ENCODE data around the gene FGD3.
"Not testable (repeated sequence)": the region's sequence is repeated elsewhere in the genome, so short reads cannot be mapped to it uniquely, and the experiment has no call there.

DNA sequence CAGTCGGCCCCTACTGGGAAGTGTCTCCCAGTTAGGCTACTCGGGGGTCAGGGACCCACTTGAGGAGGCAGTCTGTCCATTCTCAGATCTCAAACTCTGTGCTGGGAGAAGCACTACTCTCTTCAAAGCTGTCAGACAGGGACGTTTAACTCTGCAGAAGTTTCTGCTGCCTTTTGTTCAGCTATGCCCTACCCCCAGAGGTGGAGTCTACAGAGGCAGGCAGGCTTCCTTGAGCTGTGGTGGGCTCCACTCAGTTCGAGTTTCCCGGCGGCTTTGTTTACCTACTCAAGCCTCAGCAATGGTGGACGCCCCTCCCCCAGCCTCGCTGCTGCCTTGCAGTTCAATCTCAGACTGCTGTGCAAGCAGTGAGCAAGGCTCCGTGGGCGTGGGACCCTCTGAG, 51.5 kb downstream of the FGD3 start:
- not testable (repeated sequence) for TF ChIP-seq POLR2AphosphoS5 (IDR thresholded peaks at IDR 0.05); POLR2A (IDR thresholded peaks at IDR 0.05; ENCODE audit: low read depth); EP300 (IDR thresholded peaks at IDR 0.05)
- TF ChIP-seq, protein P1, sequence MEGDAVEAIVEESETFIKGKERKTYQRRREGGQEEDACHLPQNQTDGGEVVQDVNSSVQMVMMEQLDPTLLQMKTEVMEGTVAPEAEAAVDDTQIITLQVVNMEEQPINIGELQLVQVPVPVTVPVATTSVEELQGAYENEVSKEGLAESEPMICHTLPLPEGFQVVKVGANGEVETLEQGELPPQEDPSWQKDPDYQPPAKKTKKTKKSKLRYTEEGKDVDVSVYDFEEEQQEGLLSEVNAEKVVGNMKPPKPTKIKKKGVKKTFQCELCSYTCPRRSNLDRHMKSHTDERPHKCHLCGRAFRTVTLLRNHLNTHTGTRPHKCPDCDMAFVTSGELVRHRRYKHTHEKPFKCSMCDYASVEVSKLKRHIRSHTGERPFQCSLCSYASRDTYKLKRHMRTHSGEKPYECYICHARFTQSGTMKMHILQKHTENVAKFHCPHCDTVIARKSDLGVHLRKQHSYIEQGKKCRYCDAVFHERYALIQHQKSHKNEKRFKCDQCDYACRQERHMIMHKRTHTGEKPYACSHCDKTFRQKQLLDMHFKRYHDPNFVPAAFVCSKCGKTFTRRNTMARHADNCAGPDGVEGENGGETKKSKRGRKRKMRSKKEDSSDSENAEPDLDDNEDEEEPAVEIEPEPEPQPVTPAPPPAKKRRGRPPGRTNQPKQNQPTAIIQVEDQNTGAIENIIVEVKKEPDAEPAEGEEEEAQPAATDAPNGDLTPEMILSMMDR (IDR thresholded peaks at IDR 0.05), result not testable (repeated sequence)

Measured in esophagus muscularis mucosa (tissue), 4 donors.